BLaER1 treated with 17β-estradiol and CSF1 and Interleukin-3, amounts not matched to agents 10 nM and 100 nM (cell line): ENCODE data around the gene SPATA2.

Experiments
- H3K27ac ChIP-seq, 11 experiments: shearing (Covaris generic); formaldehyde crosslinking; 2 replicates each; pipeline ENCODE4 v1.8.1; 2022
- H3K27me3 ChIP-seq, 11 experiments: shearing (Covaris generic); formaldehyde crosslinking; 2 replicates each; pipeline ENCODE4 v1.8.1; 2022
- H3K36me3 ChIP-seq, 11 experiments: shearing (Covaris generic); formaldehyde crosslinking; 2 replicates each; pipeline ENCODE4 v1.8.1; 2022
- H3K4me1 ChIP-seq, 10 experiments: shearing (Covaris generic); formaldehyde crosslinking; 2 replicates each; pipeline ENCODE4 v1.8.1; 2022
- H3K4me2 ChIP-seq, 11 experiments: shearing (Covaris generic); formaldehyde crosslinking; 2 replicates each; pipeline ENCODE4 v1.8.1; 2022
- H3K4me3 ChIP-seq, 10 experiments: shearing (Covaris generic); formaldehyde crosslinking; 2 replicates each; pipeline ENCODE4 v1.8.1; 2022
- H3K9ac ChIP-seq, 11 experiments: shearing (Covaris generic); formaldehyde crosslinking; 2 replicates each; pipeline ENCODE4 v1.8.1; 2022
- H3K9me3 ChIP-seq, 11 experiments: shearing (Covaris generic); formaldehyde crosslinking; replicated peaks in 1 of 11; 2 replicates each; pipeline ENCODE4 v1.8.1; 2022
- H4K20me1 ChIP-seq, 11 experiments: shearing (Covaris generic); formaldehyde crosslinking; 2 replicates each; pipeline ENCODE4 v1.8.1; 2022
- Cebpa-rat ChIP-seq, 11 experiments: shearing (Covaris generic); IDR thresholded peaks; 2 replicates each; pipeline ENCODE4 v1.8.1; 2022

Gene SPATA2

GRCh38 chr20:49878977-49879376 lies 36.4 kb downstream of the SPATA2 start:
- Histone ChIP-seq H3K9me3 (no peaks in the 10 kb centered on the region), H3K4me3 (no peak overlapping the region), H3K4me2 (no peak overlapping the region), H4K20me1 (0 out of 22 replicates have a peak, but pooled peaks cover 0 to 6% (median 0%) of the 10 kb centered on the region in 11 experiments), H3K27me3 (no peaks in the 10 kb centered on the region), H3K9ac (no peak overlapping the region), H3K36me3 (peaks cover 31 to 90% (median 59%) of the 10 kb centered on the region in 11 experiments), H3K4me1 (no peaks in the 10 kb centered on the region), H3K27ac (no peak overlapping the region)
- TF ChIP-seq Cebpa-rat (IDR thresholded peaks at IDR 0.05) = no peak

- Histone ChIP-seq H3K4me2 (no peak overlapping the region), H3K9ac (no peak overlapping the region), H3K27ac (no peak overlapping the region), H3K9me3 (no peaks in the 10 kb centered on the region), H3K4me1 (no peaks in the 10 kb centered on the region), H3K36me3 (peaks cover 22 to 90% (median 50%) of the 10 kb centered on the region in 11 experiments; a peak in 20 of 22 replicates), H3K4me3 (no peak overlapping the region), H3K27me3 (no peaks in the 10 kb centered on the region), H4K20me1 (0 out of 22 replicates have a peak, but pooled peaks cover 0 to 6% (median 0%) of the 10 kb centered on the region in 11 experiments)
- no peak for TF ChIP-seq Cebpa-rat (IDR thresholded peaks at IDR 0.05)
These were observed 37.9 kb downstream of the SPATA2 start for GRCh38 chr20:49877386-49877921.

GRCh38 chr20:49874696-49875095 lies 40.6 kb downstream of the SPATA2 start:
- no peaks in the 10 kb centered on the region for H3K4me1 ChIP-seq
- no peak overlapping the region for H3K4me3 ChIP-seq
- no peaks in the 10 kb centered on the region for H3K27me3 ChIP-seq
- H3K36me3 ChIP-seq = peaks cover 8 to 90% (median 30%) of the 10 kb centered on the region in 11 experiments; a peak in 18 of 22 replicates
- no peak overlapping the region for H3K27ac ChIP-seq
- no peaks in the 10 kb centered on the region; a peak in 1 of 22 replicates for H4K20me1 ChIP-seq
- no peak for TF ChIP-seq Cebpa-rat (IDR thresholded peaks at IDR 0.05)
- no peak overlapping the region for H3K4me2 ChIP-seq
- no peak overlapping the region for H3K9ac ChIP-seq
- H3K9me3 ChIP-seq = no peaks in the 10 kb centered on the region

- Histone ChIP-seq H3K9me3 (no peaks in the 10 kb centered on the region), H3K27ac (no peak overlapping the region)
- no peak for TF ChIP-seq Cebpa-rat (IDR thresholded peaks at IDR 0.05)
These were observed 43.3 kb downstream of the SPATA2 start for GRCh38 chr20:49872056-49872455.

GRCh38 chr20:49871391-49871948 lies 43.9 kb downstream of the SPATA2 start:
- no peak for TF ChIP-seq Cebpa-rat (IDR thresholded peaks at IDR 0.05)
- Histone ChIP-seq H3K4me1 (peaks cover 13 to 19% (median 16%) of the 10 kb centered on the region in 10 experiments), H3K4me2 (no peak overlapping the region), H3K4me3 (no peak overlapping the region), H4K20me1 (no peaks in the 10 kb centered on the region; a peak in 1 of 22 replicates), H3K9ac (no peak overlapping the region), H3K36me3 (peaks cover 4 to 66% (median 18%) of the 10 kb centered on the region in 11 experiments; a peak in 16 of 22 replicates), H3K27me3 (no peaks in the 10 kb centered on the region), H3K27ac (no peak overlapping the region), H3K9me3 (no peaks in the 10 kb centered on the region)

More at GRCh38 chr20:49872056-49872455, 43.3 kb downstream of the SPATA2 start:
- no peak overlapping the region for H3K9ac ChIP-seq
- H3K27me3 ChIP-seq = no peaks in the 10 kb centered on the region
- peaks cover 4 to 72% (median 20%) of the 10 kb centered on the region in 11 experiments; a peak in 16 of 22 replicates for H3K36me3 ChIP-seq
- peaks cover 13 to 19% (median 16%) of the 10 kb centered on the region in 10 experiments for H3K4me1 ChIP-seq
- H3K4me2 ChIP-seq = no peak overlapping the region
- no peak overlapping the region for H3K4me3 ChIP-seq
- H4K20me1 ChIP-seq = no peaks in the 10 kb centered on the region; a peak in 1 of 22 replicates

GRCh38 chr20:49870261-49870660 lies 45.1 kb downstream of the SPATA2 start:
- Histone ChIP-seq H3K9me3 (no peaks in the 10 kb centered on the region), H3K4me1 (peaks cover 13 to 19% (median 16%) of the 10 kb centered on the region in 10 experiments), H3K4me2 (no peak overlapping the region), H3K27me3 (no peaks in the 10 kb centered on the region), H3K36me3 (peaks cover 5 to 61% (median 20%) of the 10 kb centered on the region in 11 experiments; a peak in 20 of 22 replicates), H3K9ac (no peak overlapping the region), H3K27ac (no peak overlapping the region), H3K4me3 (no peak overlapping the region), H4K20me1 (no peaks in the 10 kb centered on the region; a peak in 1 of 22 replicates)
- TF ChIP-seq Cebpa-rat (IDR thresholded peaks at IDR 0.05) = no peak

GRCh38 chr20:49868964-49869363 lies 46.4 kb downstream of the SPATA2 start:
- no peak overlapping the region for H3K9ac ChIP-seq
- H3K4me2 ChIP-seq = peak overlapping the region in 5 of 11 experiments; percentile 54 to 80 (median 73); a peak in 9 of 22 replicates
- no peak overlapping the region for H3K4me3 ChIP-seq
- peaks cover 13 to 19% (median 16%) of the 10 kb centered on the region in 10 experiments for H3K4me1 ChIP-seq
- H3K27ac ChIP-seq = peak overlapping the region in 4 of 11 experiments; percentile 45 to 64 (median 60); a peak in 5 of 22 replicates
- TF ChIP-seq Cebpa-rat (IDR thresholded peaks at IDR 0.05) = no peak
- H3K27me3 ChIP-seq = no peaks in the 10 kb centered on the region
- H4K20me1 ChIP-seq = no peaks in the 10 kb centered on the region; a peak in 1 of 22 replicates
- H3K36me3 ChIP-seq = peaks cover 16 to 62% (median 23%) of the 10 kb centered on the region in 11 experiments
- no peaks in the 10 kb centered on the region for H3K9me3 ChIP-seq

- peaks cover 13 to 19% (median 16%) of the 10 kb centered on the region in 10 experiments for H3K4me1 ChIP-seq
- H3K36me3 ChIP-seq = peaks cover 17 to 66% (median 25%) of the 10 kb centered on the region in 11 experiments
- H3K4me2 ChIP-seq = peak overlapping the region; percentile 54 to 87 (median 70)
- H4K20me1 ChIP-seq = no peaks in the 10 kb centered on the region; a peak in 1 of 22 replicates
- no peak overlapping the region for H3K4me3 ChIP-seq
- H3K27me3 ChIP-seq = no peaks in the 10 kb centered on the region
- TF ChIP-seq Cebpa-rat (IDR thresholded peaks at IDR 0.05) = no peak
- peak overlapping the region in 8 of 11 experiments; percentile 30 to 66 (median 52); a peak in 13 of 22 replicates for H3K27ac ChIP-seq
- H3K9me3 ChIP-seq = no peaks in the 10 kb centered on the region
- H3K9ac ChIP-seq = peak overlapping the region in 8 of 11 experiments; percentile 11 to 38 (median 23); a peak in 6 of 22 replicates
These were observed 46.8 kb downstream of the SPATA2 start for GRCh38 chr20:49868538-49868937.

- TF ChIP-seq Cebpa-rat (IDR thresholded peaks at IDR 0.05) = no peak
- H3K4me1 ChIP-seq = peaks cover 13 to 20% (median 16%) of the 10 kb centered on the region in 10 experiments
- H3K27me3 ChIP-seq = no peaks in the 10 kb centered on the region
- no peak overlapping the region for H3K4me3 ChIP-seq
- H3K27ac ChIP-seq = peak overlapping the region in 8 of 11 experiments; percentile 30 to 66 (median 52); a peak in 11 of 22 replicates
- peaks cover 22 to 61% (median 27%) of the 10 kb centered on the region in 11 experiments for H3K36me3 ChIP-seq
- no peaks in the 10 kb centered on the region; a peak in 1 of 22 replicates for H4K20me1 ChIP-seq
- H3K4me2 ChIP-seq = peak overlapping the region; percentile 54 to 87 (median 70)
- peak overlapping the region in 5 of 11 experiments; percentile 23 to 38 (median 32); a peak in 6 of 22 replicates for H3K9ac ChIP-seq
- no peaks in the 10 kb centered on the region for H3K9me3 ChIP-seq
These were observed 47.7 kb downstream of the SPATA2 start for GRCh38 chr20:49867453-49868215.
